ENCODE data around the gene RIMBP2. TPM values are rescaled to one million over a fixed set of nuclear protein-coding genes. Genes with fewer than 3 reads are reported as not detected.

The RIMBP2 gene
- total and polyA plus RNA-seq, 2 experiments from 2014 or later = not detected

- no peak overlapping the region for H3K4me3 ChIP-seq
- H3K27me3 ChIP-seq (replicated peaks; ENCODE audit: insufficient read depth) = no peaks in the 10 kb centered on the region
- H3K79me2 ChIP-seq (ENCODE audit: insufficient read depth) = no peaks in the 10 kb centered on the region
- H3K9me2 ChIP-seq (ENCODE audit: insufficient read depth) = no peaks in the 10 kb centered on the region
- no peaks in the 10 kb centered on the region for H3F3A ChIP-seq (ENCODE audit: insufficient read depth)
- no peaks in the 10 kb centered on the region for H4K20me1 ChIP-seq (ENCODE audit: insufficient read depth)
- DNase-seq = no peak
- in situ Hi-C loops (cut with MboI) = no loop called here
- no peak overlapping the region for H3K4me2 ChIP-seq (ENCODE audit: unreplicated experiment)
- H3K9me3 ChIP-seq (ENCODE audit: low read depth) = no peaks in the 10 kb centered on the region
- H3K27ac ChIP-seq = no peak overlapping the region
- H3K36me3 ChIP-seq (ENCODE audit: low read depth) = no peaks in the 10 kb centered on the region
- 31 to 37% methylated on average over 8 to 9 of the region's 9 CpGs for WGBS, 2 experiments (ENCODE audit: low coverage in 1 of 2, low lambda C conversion rate in 2 of 2, missing lambda C conversion rate in 2 of 2)
- H3K9ac ChIP-seq = no peak overlapping the region
- H3K4me1 ChIP-seq (ENCODE audit: insufficient read depth) = no peaks in the 10 kb centered on the region
- no peak for TF ChIP-seq EZH2phosphoT487 (IDR thresholded peaks at IDR 0.05; ENCODE audit: insufficient read depth, low read depth)
- no peak for TF ChIP-seq EZH2 (IDR thresholded peaks at IDR 0.05; ENCODE audit: insufficient read depth, poor library complexity, severe bottlenecking)
- H2AFZ ChIP-seq = no peak overlapping the region
Measured at GRCh38 chr12:130655881-130656280, 60.2 kb downstream of the RIMBP2 start.

GRCh38 chr12:130655010-130655409 is 61.1 kb downstream of the RIMBP2 start:
- no peak overlapping the region for H3K4me2 ChIP-seq (ENCODE audit: unreplicated experiment)
- H3K9me2 ChIP-seq (ENCODE audit: insufficient read depth) = no peaks in the 10 kb centered on the region
- H3K36me3 ChIP-seq (ENCODE audit: low read depth) = no peaks in the 10 kb centered on the region
- no peak overlapping the region for H3K4me3 ChIP-seq
- no peaks in the 10 kb centered on the region for H4K20me1 ChIP-seq (ENCODE audit: insufficient read depth)
- DNase-seq = no peak
- WGBS, 2 experiments (ENCODE audit: low coverage in 1 of 2, low lambda C conversion rate in 2 of 2, missing lambda C conversion rate in 2 of 2) = 9 to 11% methylated on average over 4 of the region's 4 CpGs
- H3F3A ChIP-seq (ENCODE audit: insufficient read depth) = no peaks in the 10 kb centered on the region
- H3K4me1 ChIP-seq (ENCODE audit: insufficient read depth) = no peaks in the 10 kb centered on the region
- H3K27ac ChIP-seq = no peak overlapping the region
- in situ Hi-C loops (cut with MboI) = no loop called here
- no peak overlapping the region for H3K9ac ChIP-seq
- no peak for TF ChIP-seq EZH2phosphoT487 (IDR thresholded peaks at IDR 0.05; ENCODE audit: insufficient read depth, low read depth)
- no peak for TF ChIP-seq EZH2 (IDR thresholded peaks at IDR 0.05; ENCODE audit: insufficient read depth, poor library complexity, severe bottlenecking)
- no peak overlapping the region for H2AFZ ChIP-seq
- H3K27me3 ChIP-seq (replicated peaks; ENCODE audit: insufficient read depth) = no peaks in the 10 kb centered on the region
- H3K79me2 ChIP-seq (ENCODE audit: insufficient read depth) = no peaks in the 10 kb centered on the region
- H3K9me3 ChIP-seq (ENCODE audit: low read depth) = no peaks in the 10 kb centered on the region

GRCh38 chr12:130651188-130651959 is 64.7 kb downstream of the RIMBP2 start:
- H3K27me3 ChIP-seq (replicated peaks; ENCODE audit: insufficient read depth) = no peaks in the 10 kb centered on the region
- TF ChIP-seq EZH2phosphoT487 (IDR thresholded peaks at IDR 0.05; ENCODE audit: insufficient read depth, low read depth) (no peak), EZH2 (IDR thresholded peaks at IDR 0.05; ENCODE audit: insufficient read depth, poor library complexity, severe bottlenecking) (no peak)
- no peaks in the 10 kb centered on the region for H3K9me3 ChIP-seq (ENCODE audit: low read depth)
- H4K20me1 ChIP-seq (ENCODE audit: insufficient read depth) = no peaks in the 10 kb centered on the region
- no peak overlapping the region for H3K4me2 ChIP-seq (ENCODE audit: unreplicated experiment)
- no peak overlapping the region for H3K27ac ChIP-seq
- no peaks in the 10 kb centered on the region for H3K79me2 ChIP-seq (ENCODE audit: insufficient read depth)
- no peak overlapping the region for H3K4me3 ChIP-seq
- in situ Hi-C loops (cut with MboI) = no loop called here
- no peak for DNase-seq
- H3K36me3 ChIP-seq (ENCODE audit: low read depth) = no peaks in the 10 kb centered on the region
- 27 to 38% methylated on average over 16 of the region's 16 CpGs for WGBS, 2 experiments (ENCODE audit: low coverage in 1 of 2, low lambda C conversion rate in 2 of 2, missing lambda C conversion rate in 2 of 2)
- no peak overlapping the region for H3K9ac ChIP-seq
- no peak overlapping the region for H2AFZ ChIP-seq
- H3K9me2 ChIP-seq (ENCODE audit: insufficient read depth) = no peaks in the 10 kb centered on the region
- H3F3A ChIP-seq (ENCODE audit: insufficient read depth) = no peaks in the 10 kb centered on the region
- H3K4me1 ChIP-seq (ENCODE audit: insufficient read depth) = no peaks in the 10 kb centered on the region

- H3K36me3 ChIP-seq (ENCODE audit: low read depth) = no peaks in the 10 kb centered on the region
- H2AFZ ChIP-seq = no peak overlapping the region
- no peak for DNase-seq
- H3K27ac ChIP-seq = no peak overlapping the region
- H3K9me3 ChIP-seq (ENCODE audit: low read depth) = no peaks in the 10 kb centered on the region
- H3K9ac ChIP-seq = no peak overlapping the region
- H3K79me2 ChIP-seq (ENCODE audit: insufficient read depth) = no peaks in the 10 kb centered on the region
- TF ChIP-seq EZH2phosphoT487 (IDR thresholded peaks at IDR 0.05; ENCODE audit: insufficient read depth, low read depth) (no peak), EZH2 (IDR thresholded peaks at IDR 0.05; ENCODE audit: insufficient read depth, poor library complexity, severe bottlenecking) (no peak)
- H3F3A ChIP-seq (ENCODE audit: insufficient read depth) = no peaks in the 10 kb centered on the region
- no peak overlapping the region for H3K4me2 ChIP-seq (ENCODE audit: unreplicated experiment)
- H4K20me1 ChIP-seq (ENCODE audit: insufficient read depth) = no peaks in the 10 kb centered on the region
- no peaks in the 10 kb centered on the region for H3K4me1 ChIP-seq (ENCODE audit: insufficient read depth)
- H3K9me2 ChIP-seq (ENCODE audit: insufficient read depth) = no peaks in the 10 kb centered on the region
- 26 to 31% methylated on average over 9 of the region's 9 CpGs for WGBS, 2 experiments (ENCODE audit: low coverage in 1 of 2, low lambda C conversion rate in 2 of 2, missing lambda C conversion rate in 2 of 2)
- H3K4me3 ChIP-seq = no peak overlapping the region
- H3K27me3 ChIP-seq (replicated peaks; ENCODE audit: insufficient read depth) = no peaks in the 10 kb centered on the region
- in situ Hi-C loops (cut with MboI) = no loop called here
Measured at GRCh38 chr12:130650131-130650530, 66.0 kb downstream of the RIMBP2 start.
